Measurements from ENCODE around the gene LRRC32. TPM values are rescaled to one million over a fixed set of nuclear protein-coding genes. Genes with fewer than 3 reads are reported as not detected.

The LRRC32 gene
- total and polyA plus RNA-seq, 10 of the 15 experiments (the other 5 are each of a cell fraction or from before 2014, with no cell fraction given), result 0.56 to 20.8 (median 7.4) TPM

DNA sequence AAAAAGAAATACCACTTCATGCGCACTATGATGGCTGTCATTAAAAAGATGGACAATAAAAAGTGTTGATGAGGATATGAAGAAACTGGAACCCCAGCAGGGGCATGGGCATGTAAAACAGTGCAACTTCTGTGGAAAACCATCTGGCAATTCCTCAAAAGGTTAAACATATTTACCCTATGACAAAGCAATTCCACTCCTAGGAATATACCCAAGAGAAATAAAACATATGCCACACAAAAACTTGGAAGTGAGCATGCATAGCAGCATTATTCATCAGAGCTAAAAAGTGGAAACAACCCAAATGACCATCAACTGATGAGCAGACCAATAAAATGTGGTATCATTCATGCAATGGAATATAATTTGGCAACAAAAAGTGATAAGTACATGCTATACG is 50.1 kb downstream of the LRRC32 start:
- ChIA-PET SMC1A (ENCODE audit: uncharacterized antibody, unreplicated experiment) (no interaction called here), POLR2A (interaction anchor here (0.7 kb wide), 1 partner anchor 387 kb away, joined by 3 read pairs; no protein-coding TSS in a partner anchor), RAD21 (ENCODE audit: unreplicated experiment) (no interaction called here), CTCF (interaction anchor here (0.6 to 1.4 kb wide), 3 partner anchors 11 to 569 kb away, joined by 3 read pairs; no protein-coding TSS in a partner anchor)
- H3K9ac ChIP-seq (ENCODE audit: control insufficient read depth, insufficient read depth, low read length), result no peak overlapping the region
- H3K4me1 ChIP-seq (ENCODE audit: control insufficient read depth, insufficient read depth, low read length), result no peaks in the 10 kb centered on the region
- H2AFZ ChIP-seq (ENCODE audit: control insufficient read depth, low read depth, low read length), result no peak overlapping the region
- no peaks in the 10 kb centered on the region; the same call in 1 of the 2 replicates for H4K20me1 ChIP-seq (ENCODE audit: control insufficient read depth, insufficient read depth)
- DNase-seq (ENCODE audit: low read depth, low spot score) (no peak), ATAC-seq (no peak), FAIRE-seq (no peak)
- peaks cover 6% of the 10 kb centered on the region; the same call in 2 of the 3 replicates for H3K9me3 ChIP-seq (replicated peaks; ENCODE audit: control insufficient read depth, insufficient read depth, low read length)
- no TSS peak for BruUV-seq (replicated peaks)
- H3K36me3 ChIP-seq (ENCODE audit: control insufficient read depth in 2 of 2, insufficient read depth in 2 of 2, low read length in 1 of 2), result no peaks in the 10 kb centered on the region
- H3K27ac ChIP-seq (ENCODE audit: control insufficient read depth, insufficient read depth), result no peak overlapping the region
- H3K4me3 ChIP-seq, result no peak overlapping the region
- intact Hi-C loops (cut with micrococcal nuclease; ENCODE audit: unreplicated experiment), result no loop called here
- 94% methylated on average over 2 of the region's 2 CpGs for WGBS (ENCODE audit: insufficient coverage, insufficient replicate concordance, low lambda C conversion rate, missing lambda C conversion rate)
- no peak overlapping the region for H3K4me2 ChIP-seq (ENCODE audit: control insufficient read depth, insufficient read depth)
- in situ Hi-C loops (cut with MboI), result no loop called here
- no peaks in the 10 kb centered on the region for H3K79me2 ChIP-seq (ENCODE audit: control insufficient read depth, insufficient read depth, low read length)
- peaks cover 0 to 13% of the 10 kb centered on the region in 2 experiments; a peak in 1 of 4 replicates for H3K27me3 ChIP-seq (replicated peaks in 1 of 2; ENCODE audit: control insufficient read depth in 2 of 2, insufficient read depth in 2 of 2, low read length in 1 of 2)
- TF ChIP-seq HDGF (IDR thresholded peaks at IDR 0.05) (no peak), RBBP5 (conservative IDR thresholded peaks at IDR 0.05) (no peak), SUPT20H (IDR thresholded peaks at IDR 0.05; ENCODE audit: borderline replicate concordance, control insufficient read depth, low read depth, low read length) (no peak), ZNF207 (IDR thresholded peaks at IDR 0.05; ENCODE audit: borderline replicate concordance) (no peak), WRNIP1 (IDR thresholded peaks at IDR 0.05; ENCODE audit: borderline replicate concordance, low read depth, low read length) (no peak), CHD4 (IDR thresholded peaks at IDR 0.05) (no peak)
- TF ChIP-seq, protein P1, sequence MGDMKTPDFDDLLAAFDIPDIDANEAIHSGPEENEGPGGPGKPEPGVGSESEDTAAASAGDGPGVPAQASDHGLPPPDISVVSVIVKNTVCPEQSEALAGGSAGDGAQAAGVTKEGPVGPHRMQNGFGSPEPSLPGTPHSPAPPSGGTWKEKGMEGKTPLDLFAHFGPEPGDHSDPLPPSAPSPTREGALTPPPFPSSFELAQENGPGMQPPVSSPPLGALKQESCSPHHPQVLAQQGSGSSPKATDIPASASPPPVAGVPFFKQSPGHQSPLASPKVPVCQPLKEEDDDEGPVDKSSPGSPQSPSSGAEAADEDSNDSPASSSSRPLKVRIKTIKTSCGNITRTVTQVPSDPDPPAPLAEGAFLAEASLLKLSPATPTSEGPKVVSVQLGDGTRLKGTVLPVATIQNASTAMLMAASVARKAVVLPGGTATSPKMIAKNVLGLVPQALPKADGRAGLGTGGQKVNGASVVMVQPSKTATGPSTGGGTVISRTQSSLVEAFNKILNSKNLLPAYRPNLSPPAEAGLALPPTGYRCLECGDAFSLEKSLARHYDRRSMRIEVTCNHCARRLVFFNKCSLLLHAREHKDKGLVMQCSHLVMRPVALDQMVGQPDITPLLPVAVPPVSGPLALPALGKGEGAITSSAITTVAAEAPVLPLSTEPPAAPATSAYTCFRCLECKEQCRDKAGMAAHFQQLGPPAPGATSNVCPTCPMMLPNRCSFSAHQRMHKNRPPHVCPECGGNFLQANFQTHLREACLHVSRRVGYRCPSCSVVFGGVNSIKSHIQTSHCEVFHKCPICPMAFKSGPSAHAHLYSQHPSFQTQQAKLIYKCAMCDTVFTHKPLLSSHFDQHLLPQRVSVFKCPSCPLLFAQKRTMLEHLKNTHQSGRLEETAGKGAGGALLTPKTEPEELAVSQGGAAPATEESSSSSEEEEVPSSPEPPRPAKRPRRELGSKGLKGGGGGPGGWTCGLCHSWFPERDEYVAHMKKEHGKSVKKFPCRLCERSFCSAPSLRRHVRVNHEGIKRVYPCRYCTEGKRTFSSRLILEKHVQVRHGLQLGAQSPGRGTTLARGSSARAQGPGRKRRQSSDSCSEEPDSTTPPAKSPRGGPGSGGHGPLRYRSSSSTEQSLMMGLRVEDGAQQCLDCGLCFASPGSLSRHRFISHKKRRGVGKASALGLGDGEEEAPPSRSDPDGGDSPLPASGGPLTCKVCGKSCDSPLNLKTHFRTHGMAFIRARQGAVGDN (IDR thresholded peaks at IDR 0.05), result no peak
- TF ChIP-seq, protein P2, sequence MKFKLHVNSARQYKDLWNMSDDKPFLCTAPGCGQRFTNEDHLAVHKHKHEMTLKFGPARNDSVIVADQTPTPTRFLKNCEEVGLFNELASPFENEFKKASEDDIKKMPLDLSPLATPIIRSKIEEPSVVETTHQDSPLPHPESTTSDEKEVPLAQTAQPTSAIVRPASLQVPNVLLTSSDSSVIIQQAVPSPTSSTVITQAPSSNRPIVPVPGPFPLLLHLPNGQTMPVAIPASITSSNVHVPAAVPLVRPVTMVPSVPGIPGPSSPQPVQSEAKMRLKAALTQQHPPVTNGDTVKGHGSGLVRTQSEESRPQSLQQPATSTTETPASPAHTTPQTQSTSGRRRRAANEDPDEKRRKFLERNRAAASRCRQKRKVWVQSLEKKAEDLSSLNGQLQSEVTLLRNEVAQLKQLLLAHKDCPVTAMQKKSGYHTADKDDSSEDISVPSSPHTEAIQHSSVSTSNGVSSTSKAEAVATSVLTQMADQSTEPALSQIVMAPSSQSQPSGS (IDR thresholded peaks at IDR 0.05; ENCODE audit: low read length), result no peak
- TF ChIP-seq, protein P3, sequence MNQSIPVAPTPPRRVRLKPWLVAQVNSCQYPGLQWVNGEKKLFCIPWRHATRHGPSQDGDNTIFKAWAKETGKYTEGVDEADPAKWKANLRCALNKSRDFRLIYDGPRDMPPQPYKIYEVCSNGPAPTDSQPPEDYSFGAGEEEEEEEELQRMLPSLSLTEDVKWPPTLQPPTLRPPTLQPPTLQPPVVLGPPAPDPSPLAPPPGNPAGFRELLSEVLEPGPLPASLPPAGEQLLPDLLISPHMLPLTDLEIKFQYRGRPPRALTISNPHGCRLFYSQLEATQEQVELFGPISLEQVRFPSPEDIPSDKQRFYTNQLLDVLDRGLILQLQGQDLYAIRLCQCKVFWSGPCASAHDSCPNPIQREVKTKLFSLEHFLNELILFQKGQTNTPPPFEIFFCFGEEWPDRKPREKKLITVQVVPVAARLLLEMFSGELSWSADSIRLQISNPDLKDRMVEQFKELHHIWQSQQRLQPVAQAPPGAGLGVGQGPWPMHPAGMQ (IDR thresholded peaks at IDR 0.05; ENCODE audit: borderline replicate concordance), result no peak
- TF ChIP-seq, protein P4, sequence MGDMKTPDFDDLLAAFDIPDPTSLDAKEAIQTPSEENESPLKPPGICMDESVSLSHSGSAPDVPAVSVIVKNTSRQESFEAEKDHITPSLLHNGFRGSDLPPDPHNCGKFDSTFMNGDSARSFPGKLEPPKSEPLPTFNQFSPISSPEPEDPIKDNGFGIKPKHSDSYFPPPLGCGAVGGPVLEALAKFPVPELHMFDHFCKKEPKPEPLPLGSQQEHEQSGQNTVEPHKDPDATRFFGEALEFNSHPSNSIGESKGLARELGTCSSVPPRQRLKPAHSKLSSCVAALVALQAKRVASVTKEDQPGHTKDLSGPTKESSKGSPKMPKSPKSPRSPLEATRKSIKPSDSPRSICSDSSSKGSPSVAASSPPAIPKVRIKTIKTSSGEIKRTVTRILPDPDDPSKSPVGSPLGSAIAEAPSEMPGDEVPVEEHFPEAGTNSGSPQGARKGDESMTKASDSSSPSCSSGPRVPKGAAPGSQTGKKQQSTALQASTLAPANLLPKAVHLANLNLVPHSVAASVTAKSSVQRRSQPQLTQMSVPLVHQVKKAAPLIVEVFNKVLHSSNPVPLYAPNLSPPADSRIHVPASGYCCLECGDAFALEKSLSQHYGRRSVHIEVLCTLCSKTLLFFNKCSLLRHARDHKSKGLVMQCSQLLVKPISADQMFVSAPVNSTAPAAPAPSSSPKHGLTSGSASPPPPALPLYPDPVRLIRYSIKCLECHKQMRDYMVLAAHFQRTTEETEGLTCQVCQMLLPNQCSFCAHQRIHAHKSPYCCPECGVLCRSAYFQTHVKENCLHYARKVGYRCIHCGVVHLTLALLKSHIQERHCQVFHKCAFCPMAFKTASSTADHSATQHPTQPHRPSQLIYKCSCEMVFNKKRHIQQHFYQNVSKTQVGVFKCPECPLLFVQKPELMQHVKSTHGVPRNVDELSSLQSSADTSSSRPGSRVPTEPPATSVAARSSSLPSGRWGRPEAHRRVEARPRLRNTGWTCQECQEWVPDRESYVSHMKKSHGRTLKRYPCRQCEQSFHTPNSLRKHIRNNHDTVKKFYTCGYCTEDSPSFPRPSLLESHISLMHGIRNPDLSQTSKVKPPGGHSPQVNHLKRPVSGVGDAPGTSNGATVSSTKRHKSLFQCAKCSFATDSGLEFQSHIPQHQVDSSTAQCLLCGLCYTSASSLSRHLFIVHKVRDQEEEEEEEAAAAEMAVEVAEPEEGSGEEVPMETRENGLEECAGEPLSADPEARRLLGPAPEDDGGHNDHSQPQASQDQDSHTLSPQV (IDR thresholded peaks at IDR 0.05), result no peak
